Measurements from ENCODE around the gene NDUFAB1.
"Not testable (repeated sequence)": the region's sequence is repeated elsewhere in the genome, so short reads cannot be mapped to it uniquely, and the experiment has no call there.

Gene NDUFAB1

GRCh38 chr16:23583271-23583670, 12.8 kb downstream of the NDUFAB1 start:
- not testable (repeated sequence) for DNase-seq

- no peak for DNase-seq
Observed at GRCh38 chr16:23581764-23582163, 14.4 kb downstream of the NDUFAB1 start.

- DNase-seq: no peak
Observed at GRCh38 chr16:23580391-23580790, 15.7 kb downstream of the NDUFAB1 start.

GRCh38 chr16:23579371-23579770, 16.7 kb downstream of the NDUFAB1 start:
- DNase-seq: no peak

GRCh38 chr16:23578101-23578830, 17.9 kb downstream of the NDUFAB1 start:
- DNase-seq: no peak

- DNase-seq: no peak
Observed at GRCh38 chr16:23577493-23577892, 18.6 kb downstream of the NDUFAB1 start.

- no peak for DNase-seq
Observed at GRCh38 chr16:23575834-23576233, 20.3 kb downstream of the NDUFAB1 start.

- no peak for DNase-seq
Observed at GRCh38 chr16:23573817-23574216, 22.3 kb downstream of the NDUFAB1 start.

- no peak for DNase-seq
Observed at GRCh38 chr16:23572394-23572793, 23.7 kb downstream of the NDUFAB1 start.

- no peak for DNase-seq
Observed at GRCh38 chr16:23571895-23572294, 24.2 kb downstream of the NDUFAB1 start.

GRCh38 chr16:23570992-23571632, 25.0 kb downstream of the NDUFAB1 start:
- no peak for DNase-seq

GRCh38 chr16:23567602-23568001, 28.5 kb downstream of the NDUFAB1 start:
- DNase-seq: no peak

- DNase-seq: no peak
Observed at GRCh38 chr16:23566724-23567123, 29.4 kb downstream of the NDUFAB1 start.

GRCh38 chr16:23564575-23565363, 31.3 kb downstream of the NDUFAB1 start:
- no peak for DNase-seq

- no peak for DNase-seq
Observed at GRCh38 chr16:23563186-23563585, 32.9 kb downstream of the NDUFAB1 start.

- DNase-seq: no peak
Observed at GRCh38 chr16:23562505-23562904, 33.6 kb downstream of the NDUFAB1 start.

- DNase-seq: no peak
Observed at GRCh38 chr16:23561586-23561985, 34.5 kb downstream of the NDUFAB1 start.

- no peak for DNase-seq
Observed at GRCh38 chr16:23557779-23558702, 38.1 kb downstream of the NDUFAB1 start.

GRCh38 chr16:23556881-23557778, 39.0 kb downstream of the NDUFAB1 start, which contains the start of the genes EARS2 and UBFD1:
Gene EARS2 (minus strand): TSS chr16:23557350. CDS start chr16:23557343, 7 bp downstream.
Gene UBFD1 (plus strand): TSS chr16:23557727. CDS start chr16:23557743, 16 bp downstream.
- peak; percentile 94 for DNase-seq

GRCh38 chr16:23554536-23554935, 41.6 kb downstream of the NDUFAB1 start:
- no peak for DNase-seq

- DNase-seq: no peak
Observed at GRCh38 chr16:23552161-23552560, 44.0 kb downstream of the NDUFAB1 start.
